ENCODE measurements around the gene MET. TPM values are rescaled to one million over a fixed set of nuclear protein-coding genes. Genes with fewer than 3 reads are reported as not detected.
A peak's percentile ranks its signal among the peaks of the same experiment; 100 is the strongest.
"Not testable (repeated sequence)": the region's sequence is repeated elsewhere in the genome, so short reads cannot be mapped to it uniquely, and the experiment has no call there.

The MET gene
- total RNA-seq, 1 donor from 2014 or later, result 22.8 TPM

DNA sequence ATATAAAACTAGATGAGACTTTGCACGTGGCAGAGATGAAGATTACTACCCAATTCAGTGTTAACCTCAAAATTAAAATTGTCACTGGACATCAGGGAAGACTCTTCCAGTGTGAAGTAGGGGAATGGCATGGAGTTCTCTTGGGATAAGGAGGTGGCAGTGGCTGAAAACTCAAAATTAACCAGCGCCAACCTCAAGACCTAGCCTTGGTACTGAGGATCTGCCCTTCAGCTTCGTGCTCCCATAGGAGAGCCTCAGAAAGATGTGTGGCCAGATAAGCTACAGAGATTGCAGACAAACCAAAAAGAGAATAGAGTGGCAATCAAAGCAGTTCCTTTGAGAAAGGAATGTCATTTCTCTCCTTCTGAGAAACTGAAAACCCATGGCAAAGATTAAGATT, 143.0 kb downstream of the MET start:
- DNase-seq (ENCODE audit: low spot score in 2 of 2, unreplicated experiment in 2 of 2), result no peak
- no peak overlapping the region for H3K27ac Mint-ChIP-seq
- no peaks in the 10 kb centered on the region for H3K36me3 Mint-ChIP-seq
- TF ChIP-seq, protein P1, sequence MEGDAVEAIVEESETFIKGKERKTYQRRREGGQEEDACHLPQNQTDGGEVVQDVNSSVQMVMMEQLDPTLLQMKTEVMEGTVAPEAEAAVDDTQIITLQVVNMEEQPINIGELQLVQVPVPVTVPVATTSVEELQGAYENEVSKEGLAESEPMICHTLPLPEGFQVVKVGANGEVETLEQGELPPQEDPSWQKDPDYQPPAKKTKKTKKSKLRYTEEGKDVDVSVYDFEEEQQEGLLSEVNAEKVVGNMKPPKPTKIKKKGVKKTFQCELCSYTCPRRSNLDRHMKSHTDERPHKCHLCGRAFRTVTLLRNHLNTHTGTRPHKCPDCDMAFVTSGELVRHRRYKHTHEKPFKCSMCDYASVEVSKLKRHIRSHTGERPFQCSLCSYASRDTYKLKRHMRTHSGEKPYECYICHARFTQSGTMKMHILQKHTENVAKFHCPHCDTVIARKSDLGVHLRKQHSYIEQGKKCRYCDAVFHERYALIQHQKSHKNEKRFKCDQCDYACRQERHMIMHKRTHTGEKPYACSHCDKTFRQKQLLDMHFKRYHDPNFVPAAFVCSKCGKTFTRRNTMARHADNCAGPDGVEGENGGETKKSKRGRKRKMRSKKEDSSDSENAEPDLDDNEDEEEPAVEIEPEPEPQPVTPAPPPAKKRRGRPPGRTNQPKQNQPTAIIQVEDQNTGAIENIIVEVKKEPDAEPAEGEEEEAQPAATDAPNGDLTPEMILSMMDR (IDR thresholded peaks at IDR 0.05; ENCODE audit: unreplicated experiment), result no peak
- no peak overlapping the region for H3K4me3 Mint-ChIP-seq
- no peaks in the 10 kb centered on the region for H3K27me3 Mint-ChIP-seq (ENCODE audit: low read depth)
- H3K4me1 Mint-ChIP-seq, result peaks cover 16% of the 10 kb centered on the region
- H3K9me3 Mint-ChIP-seq, result peaks cover 3% of the 10 kb centered on the region

DNA sequence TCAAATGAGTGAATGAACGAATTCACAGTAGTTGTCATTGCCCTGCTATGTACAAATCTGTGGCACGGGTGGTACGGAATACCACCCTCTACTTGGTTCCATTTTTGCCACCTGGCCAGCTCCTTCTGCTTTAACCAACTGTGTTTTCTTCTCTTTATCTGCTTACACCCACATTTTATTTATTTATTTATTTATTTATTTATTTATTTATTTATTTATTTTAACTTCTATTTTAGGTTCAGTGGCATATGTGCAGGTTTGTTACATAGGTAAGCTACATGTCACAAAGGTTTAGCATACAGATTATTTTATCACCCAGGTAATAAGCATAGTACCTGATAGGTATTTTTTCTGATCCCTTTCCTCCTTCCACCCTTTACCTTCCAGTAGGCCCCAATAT, 148.2 kb downstream of the MET start:
- H3K27me3 Mint-ChIP-seq (ENCODE audit: low read depth), result no peaks in the 10 kb centered on the region
- H3K4me1 Mint-ChIP-seq, result peaks cover 2% of the 10 kb centered on the region
- no peak overlapping the region for H3K4me3 Mint-ChIP-seq
- H3K9me3 Mint-ChIP-seq, result peaks cover 36% of the 10 kb centered on the region
- H3K27ac Mint-ChIP-seq, result no peak overlapping the region
- peaks cover 2% of the 10 kb centered on the region for H3K36me3 Mint-ChIP-seq
- TF ChIP-seq, protein P1 (IDR thresholded peaks at IDR 0.05; ENCODE audit: unreplicated experiment), result no peak
- DNase-seq (ENCODE audit: low spot score in 2 of 2, unreplicated experiment in 2 of 2), result no peak

- H3K36me3 Mint-ChIP-seq; H3K27ac Mint-ChIP-seq; DNase-seq (ENCODE audit: low spot score in 2 of 2, unreplicated experiment in 2 of 2); H3K4me3 Mint-ChIP-seq; H3K27me3 Mint-ChIP-seq (ENCODE audit: low read depth); H3K4me1 Mint-ChIP-seq: not testable (repeated sequence)
- H3K9me3 Mint-ChIP-seq, result peaks cover 45% of the 10 kb centered on the region
Observed at GRCh38 chr7:116821647-116822046, 149.7 kb downstream of the MET start.

DNA sequence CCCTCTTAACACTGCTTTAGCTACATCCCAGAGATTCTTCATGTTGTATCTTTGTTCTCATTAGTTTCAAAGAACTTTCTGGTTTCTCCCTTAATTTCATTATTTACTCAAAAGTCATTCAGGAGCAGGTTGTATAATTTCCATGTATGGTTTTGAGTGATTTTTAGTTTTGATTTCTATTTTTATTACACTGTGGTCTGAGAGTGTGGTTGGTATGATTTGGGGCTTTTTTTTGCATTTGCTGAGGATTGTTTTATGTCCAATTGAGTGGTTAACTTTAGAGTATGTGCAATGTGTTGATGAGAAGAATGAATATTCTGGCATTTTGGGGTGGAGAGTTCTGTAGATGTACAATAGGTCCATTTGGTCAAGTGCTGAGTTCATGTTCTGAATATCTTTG, 152.5 kb downstream of the MET start:
- DNase-seq (ENCODE audit: low spot score in 2 of 2, unreplicated experiment in 2 of 2), result no peak
- Mint-ChIP-seq H3K27me3 (ENCODE audit: low read depth) (no peaks in the 10 kb centered on the region), H3K4me3 (no peak overlapping the region), H3K9me3 (peaks cover 45% of the 10 kb centered on the region), H3K27ac (no peak overlapping the region), H3K4me1 (peaks cover 4% of the 10 kb centered on the region), H3K36me3 (peaks cover 5% of the 10 kb centered on the region)
- TF ChIP-seq, protein P1 (IDR thresholded peaks at IDR 0.05; ENCODE audit: unreplicated experiment), result no peak

- TF ChIP-seq, protein P1 (IDR thresholded peaks at IDR 0.05; ENCODE audit: unreplicated experiment), result no peak
- peaks cover 27% of the 10 kb centered on the region for H3K9me3 Mint-ChIP-seq
- H3K4me1 Mint-ChIP-seq, result peaks cover 7% of the 10 kb centered on the region
- no peak overlapping the region for H3K27ac Mint-ChIP-seq
- H3K4me3 Mint-ChIP-seq, result no peak overlapping the region
- H3K27me3 Mint-ChIP-seq (ENCODE audit: low read depth), result no peaks in the 10 kb centered on the region
- DNase-seq (ENCODE audit: low spot score in 2 of 2, unreplicated experiment in 2 of 2), result no peak
- H3K36me3 Mint-ChIP-seq, result peaks cover 4% of the 10 kb centered on the region
Observed at GRCh38 chr7:116828281-116828680, 156.3 kb downstream of the MET start.

GRCh38 chr7:116829041-116829440, 157.0 kb downstream of the MET start:
- Mint-ChIP-seq H3K27ac (peak overlapping the region; percentile 28), H3K4me1 (peaks cover 9% of the 10 kb centered on the region), H3K4me3 (no peak overlapping the region), H3K27me3 (ENCODE audit: low read depth) (no peaks in the 10 kb centered on the region), H3K9me3 (peaks cover 21% of the 10 kb centered on the region), H3K36me3 (peaks cover 4% of the 10 kb centered on the region)
- TF ChIP-seq, protein P1 (IDR thresholded peaks at IDR 0.05; ENCODE audit: unreplicated experiment), result no peak
- no peak for DNase-seq (ENCODE audit: low spot score in 2 of 2, unreplicated experiment in 2 of 2)

Measured in mesothelial cell of epicardium (in vitro differentiated cells).